DND-41 (cell line): ENCODE data around the gene FAM9C.
"Not testable (repeated sequence)": the region's sequence is repeated elsewhere in the genome, so short reads cannot be mapped to it uniquely, and the experiment has no call there.

Source experiments
- ATAC-seq: fragments of 200-7000 bp; cut with Tn5 transposase; 3 replicates; pipeline ENCODE4 v1.9.1; 2021; ENCODE audit warnings: low read depth; ENCODE audit not compliant: insufficient read depth
- DNase-seq: peaks from one replicate; pipeline ENCODE4 v3.0.0-alpha.2; 2020
- H2AFZ ChIP-seq: 2 replicates; pipeline ENCODE4 v1.6.0; 2012; ENCODE audit warnings: low read depth, low read length
- H3K27ac ChIP-seq: 2 replicates; pipeline ENCODE4 v1.5.1; 2012; ENCODE audit warnings: low read length, inconsistent platforms
- H3K27me3 ChIP-seq: fragments of 200-600 bp; sonication (generic); 2 replicates; pipeline ENCODE4 v1.6.0; 2012; ENCODE audit warnings: low read length, mild to moderate bottlenecking, inconsistent platforms; ENCODE audit not compliant: insufficient read depth, poor library complexity
- H3K36me3 ChIP-seq: 2 replicates; pipeline ENCODE4 v1.5.1; 2012; ENCODE audit warnings: low read length, inconsistent platforms; ENCODE audit not compliant: insufficient read depth
- H3K4me1 ChIP-seq: 2 replicates; pipeline ENCODE4 v1.5.1; 2012; ENCODE audit warnings: mild to moderate bottlenecking, low read length; ENCODE audit not compliant: insufficient read depth
- H3K4me2 ChIP-seq: 2 replicates; pipeline ENCODE4 v1.6.0; 2012; ENCODE audit warnings: mild to moderate bottlenecking, moderate library complexity, low read length, inconsistent platforms; ENCODE audit not compliant: insufficient read depth
- H3K4me3 ChIP-seq, 2 experiments: fragments of 200-600 bp in 1 of 2; shearing (Covaris generic) in 1 of 2; 2 replicates each; pipeline ENCODE4 v1.5.1; 2012 to 2016; ENCODE audit warnings: inconsistent platforms in 2 of 2, low read length in 2 of 2, mild to moderate bottlenecking in 2 of 2, low read depth in 1 of 2, moderate library complexity in 1 of 2
- H3K79me2 ChIP-seq: 2 replicates; pipeline ENCODE4 v1.6.0; 2012; ENCODE audit warnings: low read length, inconsistent platforms; ENCODE audit not compliant: insufficient read depth
- H3K9ac ChIP-seq: 2 replicates; pipeline ENCODE4 v1.6.0; 2012; ENCODE audit warnings: low read depth, mild to moderate bottlenecking, inconsistent platforms, low read length, moderate library complexity
- H3K9me3 ChIP-seq: 2 replicates; pipeline ENCODE4 v1.5.1; 2012; ENCODE audit warnings: low read length, moderate library complexity, mild to moderate bottlenecking, inconsistent platforms; ENCODE audit not compliant: insufficient read depth, severe bottlenecking
- H4K20me1 ChIP-seq: 2 replicates; pipeline ENCODE4 v1.6.0; 2012; ENCODE audit warnings: low read length; ENCODE audit not compliant: insufficient read depth
- EZH2 ChIP-seq: IDR thresholded peaks from 3 replicates; pipeline ENCODE4 v1.6.1; 2012; ENCODE audit warnings: borderline replicate concordance, low read depth, mild to moderate bottlenecking, moderate library complexity, low read length, inconsistent platforms; ENCODE audit not compliant: severe bottlenecking
- TF ChIP-seq, protein P1 (sequence below): IDR thresholded peaks from 2 replicates; pipeline ENCODE4 v1.5.1; 2012; ENCODE audit warnings: borderline replicate concordance, low read length, moderate library complexity, mild to moderate bottlenecking; ENCODE audit not compliant: poor library complexity, severe bottlenecking; ENCODE audit errors: extremely low read depth

Gene FAM9C

GRCh38 chrX:13024986-13025385 lies 19.4 kb downstream of the FAM9C start:
- DNase-seq (no peak), ATAC-seq (no peak)
- no peaks in the 10 kb centered on the region for H3K27me3 ChIP-seq
- H3K4me2 ChIP-seq = no peak overlapping the region
- H3K36me3 ChIP-seq = no peaks in the 10 kb centered on the region
- no peak overlapping the region for H2AFZ ChIP-seq
- no peak for TF ChIP-seq EZH2
- TF ChIP-seq, protein P1, sequence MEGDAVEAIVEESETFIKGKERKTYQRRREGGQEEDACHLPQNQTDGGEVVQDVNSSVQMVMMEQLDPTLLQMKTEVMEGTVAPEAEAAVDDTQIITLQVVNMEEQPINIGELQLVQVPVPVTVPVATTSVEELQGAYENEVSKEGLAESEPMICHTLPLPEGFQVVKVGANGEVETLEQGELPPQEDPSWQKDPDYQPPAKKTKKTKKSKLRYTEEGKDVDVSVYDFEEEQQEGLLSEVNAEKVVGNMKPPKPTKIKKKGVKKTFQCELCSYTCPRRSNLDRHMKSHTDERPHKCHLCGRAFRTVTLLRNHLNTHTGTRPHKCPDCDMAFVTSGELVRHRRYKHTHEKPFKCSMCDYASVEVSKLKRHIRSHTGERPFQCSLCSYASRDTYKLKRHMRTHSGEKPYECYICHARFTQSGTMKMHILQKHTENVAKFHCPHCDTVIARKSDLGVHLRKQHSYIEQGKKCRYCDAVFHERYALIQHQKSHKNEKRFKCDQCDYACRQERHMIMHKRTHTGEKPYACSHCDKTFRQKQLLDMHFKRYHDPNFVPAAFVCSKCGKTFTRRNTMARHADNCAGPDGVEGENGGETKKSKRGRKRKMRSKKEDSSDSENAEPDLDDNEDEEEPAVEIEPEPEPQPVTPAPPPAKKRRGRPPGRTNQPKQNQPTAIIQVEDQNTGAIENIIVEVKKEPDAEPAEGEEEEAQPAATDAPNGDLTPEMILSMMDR = no peak
- no peaks in the 10 kb centered on the region for H3K79me2 ChIP-seq
- H3K9me3 ChIP-seq = no peaks in the 10 kb centered on the region
- H3K4me1 ChIP-seq = peaks cover 45% of the 10 kb centered on the region
- no peaks in the 10 kb centered on the region for H4K20me1 ChIP-seq
- H3K27ac ChIP-seq = no peak overlapping the region
- no peak overlapping the region for H3K4me3 ChIP-seq
- no peak overlapping the region for H3K9ac ChIP-seq

- Histone ChIP-seq H4K20me1 (no peaks in the 10 kb centered on the region), H3K9ac (no peak overlapping the region), H3K9me3 (no peaks in the 10 kb centered on the region), H3K27me3 (no peaks in the 10 kb centered on the region), H3K27ac (no peak overlapping the region), H3K4me1 (peaks cover 35% of the 10 kb centered on the region), H3K4me3 (no peak overlapping the region), H3K36me3 (no peaks in the 10 kb centered on the region), H3K4me2 (no peak overlapping the region), H2AFZ (no peak overlapping the region; the same call in 1 of the 2 replicates), H3K79me2 (no peaks in the 10 kb centered on the region)
- ATAC-seq = no peak
- no peak for DNase-seq
- no peak for TF ChIP-seq EZH2
- TF ChIP-seq, protein P1 = no peak
Measured at GRCh38 chrX:13023979-13024378, 20.4 kb downstream of the FAM9C start.

- Histone ChIP-seq H3K79me2 (no peaks in the 10 kb centered on the region), H3K9ac (no peak overlapping the region), H4K20me1 (no peaks in the 10 kb centered on the region), H2AFZ (no peak overlapping the region; the same call in 1 of the 2 replicates), H3K4me1 (peaks cover 31% of the 10 kb centered on the region), H3K27ac (no peak overlapping the region), H3K4me2 (no peak overlapping the region), H3K27me3 (no peaks in the 10 kb centered on the region), H3K36me3 (no peaks in the 10 kb centered on the region), H3K4me3 (no peak overlapping the region), H3K9me3 (no peaks in the 10 kb centered on the region)
- TF ChIP-seq, protein P1 = no peak
- no peak for TF ChIP-seq EZH2
- DNase-seq (no peak), ATAC-seq (no peak)
Measured at GRCh38 chrX:13023567-13023966, 20.9 kb downstream of the FAM9C start.

DNA sequence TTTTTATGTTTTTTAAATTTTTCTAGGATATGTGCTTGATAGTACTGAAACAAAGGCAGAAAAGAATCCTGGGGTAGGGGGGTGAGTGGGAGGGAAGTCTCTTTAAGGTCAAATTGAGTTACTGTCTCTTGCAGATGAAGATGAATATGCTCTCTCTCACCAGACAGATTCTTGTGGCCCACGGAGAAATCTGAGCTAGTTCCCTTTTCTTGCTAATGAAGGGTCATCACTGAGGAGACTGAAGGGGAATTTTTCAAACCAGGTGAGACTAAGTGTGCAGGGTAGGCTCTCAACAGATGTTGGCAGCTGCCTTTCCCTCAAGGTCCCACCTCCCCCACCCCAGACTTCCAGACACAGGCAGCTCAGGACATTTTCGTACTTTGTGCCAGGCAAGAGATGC lies 21.5 kb downstream of the FAM9C start:
- H4K20me1 ChIP-seq = no peaks in the 10 kb centered on the region
- H3K9ac ChIP-seq = no peak overlapping the region
- H3K9me3 ChIP-seq = no peaks in the 10 kb centered on the region
- no peak overlapping the region for H3K27ac ChIP-seq
- no peaks in the 10 kb centered on the region for H3K79me2 ChIP-seq
- no peak overlapping the region for H3K4me2 ChIP-seq
- TF ChIP-seq, protein P1 = no peak
- TF ChIP-seq EZH2 = no peak
- DNase-seq (no peak), ATAC-seq (no peak)
- no peak overlapping the region for H3K4me3 ChIP-seq
- H3K36me3 ChIP-seq = no peaks in the 10 kb centered on the region
- peaks cover 29% of the 10 kb centered on the region for H3K4me1 ChIP-seq
- H3K27me3 ChIP-seq = no peaks in the 10 kb centered on the region
- no peak overlapping the region for H2AFZ ChIP-seq

GRCh38 chrX:13016731-13017130 lies 27.7 kb downstream of the FAM9C start:
- peaks cover 20% of the 10 kb centered on the region for H3K4me1 ChIP-seq
- H3K4me2 ChIP-seq = not testable (repeated sequence)

More at GRCh38 chrX:13016731-13017130, 27.7 kb downstream of the FAM9C start:
- not testable (repeated sequence) for H3K36me3 ChIP-seq, H3K27ac ChIP-seq, H3K4me3 ChIP-seq, H2AFZ ChIP-seq, DNase-seq, H3K27me3 ChIP-seq, H3K9me3 ChIP-seq, H3K9ac ChIP-seq, H3K79me2 ChIP-seq, H4K20me1 ChIP-seq, ATAC-seq
